ENCODE measurements around the gene RAB1A. TPM values are rescaled to one million over a fixed set of nuclear protein-coding genes. Genes with fewer than 3 reads are reported as not detected.

The RAB1A gene
- total RNA-seq, 1 donor from 2014 or later: 106 TPM

DNA sequence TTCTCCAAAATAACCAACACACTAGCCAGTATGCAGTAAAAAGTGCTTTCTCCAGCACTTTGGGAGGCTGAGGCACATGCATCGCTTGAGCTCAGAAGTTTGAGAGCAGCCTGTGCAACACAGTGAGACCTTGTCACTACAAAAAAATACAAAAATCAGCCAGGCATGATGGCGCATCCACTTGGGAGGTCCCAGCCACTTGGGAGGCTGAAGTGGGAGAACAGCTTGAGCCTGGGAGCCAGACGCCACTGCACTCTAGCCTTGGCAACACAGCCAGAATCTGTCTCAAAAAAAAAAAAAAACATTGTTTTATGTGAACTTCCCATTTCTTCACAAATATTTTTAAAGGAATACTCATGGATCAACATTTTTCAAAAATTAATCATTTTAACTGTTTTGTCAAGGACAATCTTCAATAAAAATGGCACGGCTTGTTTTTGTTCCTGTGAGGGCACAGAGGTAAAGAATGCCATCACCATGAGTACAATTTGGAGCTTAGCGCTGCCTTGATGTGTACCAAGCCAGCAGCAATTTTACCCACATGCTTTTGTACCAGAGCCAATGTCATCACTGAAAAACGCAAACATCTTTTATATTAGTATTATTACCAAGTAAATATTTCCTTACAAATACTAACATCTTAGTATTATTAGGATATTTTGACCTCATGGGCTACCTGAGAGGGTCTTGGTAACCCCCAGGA, 26.7 kb downstream of the RAB1A start:
- intact Hi-C loops (cut with DNase I): no loop called here
- no peak for DNase-seq (ENCODE audit: low spot score)

DNA sequence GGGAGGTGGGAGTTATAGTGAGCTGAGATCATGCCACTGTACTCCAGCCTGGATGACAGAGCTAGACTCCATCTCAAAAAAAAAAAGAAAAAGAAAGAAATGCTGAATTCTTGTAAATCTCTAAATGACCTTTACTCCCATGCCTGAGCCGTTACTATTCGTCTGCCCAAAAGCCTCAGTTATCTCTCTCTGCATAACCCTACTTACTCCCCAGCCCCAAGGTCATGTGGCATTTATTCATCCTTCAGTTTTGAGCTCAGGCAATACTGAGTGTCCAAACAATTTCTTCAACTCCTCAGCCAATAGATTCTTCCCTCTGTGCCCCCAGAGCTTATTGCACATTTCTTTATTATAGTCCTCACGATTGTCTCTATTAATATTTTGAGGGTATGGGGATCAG, 28.8 kb downstream of the RAB1A start:
- no peak for DNase-seq (ENCODE audit: low spot score)
- intact Hi-C loops (cut with DNase I): no loop called here

- intact Hi-C loops (cut with DNase I): no loop called here
- no peak for DNase-seq (ENCODE audit: low spot score)
Measured at GRCh38 chr2:65098741-65099140, 31.2 kb downstream of the RAB1A start.

DNA sequence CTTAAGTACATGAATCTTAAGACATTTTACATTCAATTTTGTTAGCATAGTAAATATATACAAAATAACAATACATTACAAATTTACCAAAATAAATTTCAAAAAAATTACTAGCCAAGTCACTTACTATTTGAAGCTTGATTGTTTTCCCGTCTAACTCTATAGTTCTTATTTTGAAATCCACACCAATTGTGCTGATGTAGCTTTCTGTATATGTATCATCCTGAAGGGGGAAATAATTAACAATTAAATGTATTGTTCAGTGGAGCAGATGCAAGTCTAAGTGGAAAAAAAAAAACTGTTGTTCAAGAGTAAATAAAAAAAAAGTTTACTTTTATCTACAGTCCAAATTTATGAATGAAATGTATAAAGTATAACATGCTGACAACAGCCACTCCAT, 32.1 kb downstream of the RAB1A start:
- intact Hi-C loops (cut with DNase I): no loop called here
- DNase-seq (ENCODE audit: low spot score): no peak

GRCh38 chr2:65096948-65097347, 33.0 kb downstream of the RAB1A start:
- intact Hi-C loops (cut with DNase I): loop anchor here (1.0 kb wide), 1 partner anchor 19 kb away; no protein-coding TSS in a partner anchor
- no peak for DNase-seq (ENCODE audit: low spot score)

DNA sequence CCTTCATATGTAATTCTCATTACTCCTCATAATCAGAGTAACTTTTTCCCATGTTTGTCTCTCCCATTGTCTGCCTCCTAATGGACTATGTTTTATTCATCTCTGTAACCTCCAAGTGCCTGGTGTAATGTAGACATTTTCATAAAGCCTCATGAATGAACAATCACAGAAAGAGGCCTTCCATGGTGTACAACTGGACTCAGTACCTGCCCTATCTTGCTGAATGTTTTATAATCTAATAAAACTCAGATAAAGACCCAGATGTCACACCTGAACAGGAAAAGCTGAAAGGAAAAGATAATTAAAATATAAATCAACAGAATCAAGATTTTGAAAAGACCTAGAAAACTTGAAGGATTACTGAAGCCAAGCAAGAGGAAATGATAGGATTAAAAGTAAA, 36.7 kb downstream of the RAB1A start:
- intact Hi-C loops (cut with DNase I): no loop called here
- DNase-seq (ENCODE audit: low spot score): no peak

GRCh38 chr2:65092791-65093190, 37.1 kb downstream of the RAB1A start:
- intact Hi-C loops (cut with DNase I): no loop called here

DNA sequence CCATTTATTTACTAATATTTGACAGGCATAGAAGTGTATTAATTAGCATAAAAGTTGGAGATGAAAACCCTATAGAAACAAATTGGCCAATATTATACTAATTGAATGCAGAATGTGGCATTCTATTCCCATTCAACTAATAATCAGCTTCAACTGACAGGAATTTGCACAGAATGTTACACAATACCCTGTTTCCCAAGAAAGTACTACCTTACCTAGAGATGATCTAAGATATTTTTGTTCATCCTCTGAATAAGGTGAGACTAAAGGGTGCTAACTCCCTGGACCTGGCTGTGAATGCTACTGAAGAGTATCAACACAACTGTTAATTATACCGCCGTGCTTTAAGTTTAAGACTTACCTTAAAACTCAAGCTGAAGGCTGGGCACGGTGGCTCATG, 44.8 kb downstream of the RAB1A start:
- DNase-seq (ENCODE audit: low spot score): no peak

More at GRCh38 chr2:65092791-65093190, 37.1 kb downstream of the RAB1A start:
- no peak for DNase-seq (ENCODE audit: low spot score)

DNA sequence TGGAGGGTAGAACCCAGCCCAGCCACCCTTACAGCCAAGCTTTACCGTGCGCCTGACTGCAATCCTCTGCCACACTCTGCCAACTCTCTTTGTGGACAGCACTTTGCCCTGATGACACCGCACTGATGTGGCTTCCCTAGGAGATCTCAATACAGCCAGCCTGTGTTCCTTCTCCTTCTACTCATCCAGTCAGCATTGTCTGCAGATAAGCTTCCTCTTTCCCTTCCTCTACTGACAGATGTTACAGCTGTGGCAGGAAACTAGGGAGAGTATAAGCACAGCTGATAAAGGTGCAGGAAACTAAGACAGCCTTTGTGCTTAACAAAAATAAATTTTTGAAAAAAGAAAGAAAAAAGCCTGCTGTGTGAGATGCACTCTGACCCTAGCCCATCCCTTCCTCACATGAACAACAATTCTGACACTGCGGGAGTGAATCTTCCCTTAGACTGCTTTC, 48.6 kb downstream of the RAB1A start:
- intact Hi-C loops (cut with DNase I): loop anchor here (5.0 kb wide), 1 partner anchor 106 kb away; no protein-coding TSS in a partner anchor
- DNase-seq (ENCODE audit: low spot score): no peak

More for the DNA sequence above, 44.8 kb downstream of the RAB1A start:
- intact Hi-C loops (cut with DNase I): no loop called here

GRCh38 chr2:65079017-65079416, 50.9 kb downstream of the RAB1A start:
- intact Hi-C loops (cut with DNase I): no loop called here
- DNase-seq (ENCODE audit: low spot score): no peak

GRCh38 chr2:65077898-65078297, 52.0 kb downstream of the RAB1A start:
- intact Hi-C loops (cut with DNase I): no loop called here
- DNase-seq (ENCODE audit: low spot score): no peak

GRCh38 chr2:65076345-65076710, 53.6 kb downstream of the RAB1A start:
- intact Hi-C loops (cut with DNase I): no loop called here

GRCh38 chr2:65075605-65076344, 54.1 kb downstream of the RAB1A start:
- intact Hi-C loops (cut with DNase I): no loop called here
- DNase-seq (ENCODE audit: low spot score): no peak

More at GRCh38 chr2:65076345-65076710, 53.6 kb downstream of the RAB1A start:
- no peak for DNase-seq (ENCODE audit: low spot score)

DNA sequence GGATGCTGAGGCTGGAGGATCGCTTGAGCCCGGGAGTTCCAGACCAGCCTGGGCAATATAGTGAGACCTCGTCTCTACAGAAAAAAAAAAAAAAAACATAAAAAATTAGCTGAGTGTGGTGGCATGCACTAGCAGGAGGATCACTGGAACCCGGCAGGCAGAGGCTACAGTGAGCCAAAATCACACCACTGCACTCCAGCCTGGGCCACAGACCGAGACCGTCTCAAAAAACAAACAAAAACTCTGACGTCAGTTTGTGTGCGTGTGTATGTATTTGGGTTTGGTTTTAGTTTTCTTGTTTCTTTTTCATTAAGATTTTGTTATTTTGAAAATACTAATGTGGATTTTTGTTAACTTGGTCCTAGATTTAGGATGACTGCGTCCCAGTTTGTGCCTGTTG, 54.7 kb downstream of the RAB1A start:
- intact Hi-C loops (cut with DNase I): no loop called here
- DNase-seq (ENCODE audit: low spot score): no peak

- intact Hi-C loops (cut with DNase I): no loop called here
- DNase-seq (ENCODE audit: low spot score): no peak
Measured at GRCh38 chr2:65073879-65074565, 55.9 kb downstream of the RAB1A start.

- no peak for DNase-seq (ENCODE audit: low spot score)
- intact Hi-C loops (cut with DNase I): no loop called here
Measured at GRCh38 chr2:65072181-65072970, 57.5 kb downstream of the RAB1A start.

- intact Hi-C loops (cut with DNase I): no loop called here
- DNase-seq (ENCODE audit: low spot score): no peak
Measured at GRCh38 chr2:65071499-65072180, 58.3 kb downstream of the RAB1A start.

DNA sequence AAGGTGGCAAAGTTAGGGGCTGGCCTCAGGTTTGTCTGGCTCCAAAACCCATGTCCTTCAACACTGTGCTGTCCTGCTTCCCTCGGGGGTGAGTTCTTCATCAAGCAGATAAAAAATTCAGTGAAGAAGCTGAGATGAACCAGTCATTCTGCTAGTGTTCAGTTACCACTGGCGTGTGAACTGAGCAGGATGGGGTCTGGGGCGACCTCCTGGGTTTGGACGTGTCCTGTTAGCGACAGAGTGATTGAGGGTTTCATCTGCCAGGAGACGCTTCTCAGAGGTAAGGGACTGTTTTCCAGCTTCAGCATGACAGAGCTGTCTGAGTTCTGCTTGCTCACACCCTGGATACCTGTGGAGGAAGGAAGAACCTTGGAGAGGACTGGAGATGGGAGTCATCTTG, 59.0 kb downstream of the RAB1A start:
- DNase-seq (ENCODE audit: low spot score): no peak
- intact Hi-C loops (cut with DNase I): no loop called here

DNA sequence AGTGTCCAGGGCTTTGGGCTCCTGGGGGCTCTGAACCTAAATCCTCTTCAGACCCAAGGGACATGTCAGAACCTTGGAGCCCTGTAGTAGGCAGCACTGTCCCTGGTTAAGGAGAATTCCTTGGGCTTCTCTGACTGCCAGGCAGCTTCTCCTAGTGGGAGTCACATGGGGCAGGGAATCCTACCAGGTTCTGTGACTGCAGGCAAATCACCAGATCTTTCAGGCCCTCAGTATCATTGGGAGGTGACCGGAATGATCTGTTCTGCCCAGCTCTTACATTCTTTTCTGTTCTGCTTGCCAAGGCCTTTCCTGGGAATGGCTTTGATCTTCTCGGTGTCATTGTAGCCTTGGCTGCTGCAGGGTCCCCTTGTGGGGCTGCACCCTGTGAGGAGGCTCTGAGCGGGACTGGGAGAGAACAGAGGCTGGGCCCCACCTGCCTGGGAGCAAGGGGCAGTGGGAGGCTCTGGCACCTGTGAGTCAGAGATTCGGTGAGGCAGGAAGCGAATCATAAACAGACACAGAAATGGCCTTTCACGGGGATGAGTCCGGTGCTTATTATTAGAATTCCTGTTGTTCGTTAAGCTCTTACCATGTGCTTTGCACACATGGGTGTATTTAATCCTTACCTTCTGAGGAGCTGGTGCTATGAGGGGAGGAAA, 59.6 kb downstream of the RAB1A start:
- intact Hi-C loops (cut with DNase I): no loop called here
- no peak for DNase-seq (ENCODE audit: low spot score)
